Spinal cord (tissue), 10 donors: ENCODE measurements around the gene NR4A2. TPM values are rescaled to one million over a fixed set of nuclear protein-coding genes. Genes with fewer than 3 reads are reported as not detected.

Experiments used
- DNase-seq, 6 donors: peaks; one replicate each; pipeline versions ENCODE4 v3.0.0 to v3.0.0-alpha.2; 2013 to 2015; ENCODE audit warnings: low spot score in 6 of 6, low read depth in 4 of 6
- H3K27ac ChIP-seq: one replicate; pipeline ENCODE4 v1.5.1; 2013; ENCODE audit warnings: low read depth, low read length, control low read depth
- H3K27me3 ChIP-seq: one replicate; pipeline ENCODE4 v1.6.1; 2013; ENCODE audit warnings: low read length; ENCODE audit not compliant: control insufficient read depth, insufficient read depth
- H3K36me3 ChIP-seq: one replicate; pipeline ENCODE4 v1.6.1; 2013; ENCODE audit warnings: low read length; ENCODE audit not compliant: control insufficient read depth, insufficient read depth
- H3K4me1 ChIP-seq: one replicate; pipeline ENCODE4 v1.6.1; 2013; ENCODE audit warnings: low read length; ENCODE audit not compliant: control insufficient read depth, insufficient read depth
- H3K4me3 ChIP-seq: one replicate; pipeline ENCODE4 v1.5.1; 2013; ENCODE audit warnings: low read depth, low read length, control low read depth
- H3K9me3 ChIP-seq: one replicate; pipeline ENCODE4 v1.6.1; 2013; ENCODE audit warnings: low read length; ENCODE audit not compliant: control insufficient read depth, insufficient read depth
- whole genome bisulfite sequencing: methylation state at CpG from one replicate; pipeline ENCODE4 v1.1.5; 2013; ENCODE audit warnings: missing lambda C conversion rate; ENCODE audit not compliant: insufficient coverage; 5-methylcytosine and 5-hydroxymethylcytosine counted together
- polyA plus RNA-seq, 2 donors: library from polyadenylated mRNA; unstranded; fragments of 120-200 nt; gene quantifications; one replicate each; pipeline ENCODE4 v1.2.1, GENCODE V29; 2013; ENCODE audit not compliant: insufficient read length in 2 of 2
- total RNA-seq, 2 donors: library from RNA; depleted of rRNA in 1 of 2; stranded (reverse); fragments of 120-200 nt in 1 of 2; fragments of >200 nt in 1 of 2; gene quantifications; one replicate each; pipeline versions ENCODE4 v1.2.3 to v1.2.4, GENCODE V29; 2013 to 2014
- donor health status: healthy.

NR4A2 gene
- total and polyA plus RNA-seq, 4 donors: 4.0 to 7.6 (median 5.8) TPM

GRCh38 chr2:156331572-156332283, 793 bp downstream of the NR4A2 start:
- peak in 2 of 6 donors; percentile 39 to 72 for DNase-seq
- Histone ChIP-seq H3K27me3 (peaks cover 88% of the 10 kb centered on the region), H3K27ac (peak overlapping the region; percentile 99), H3K9me3 (no peaks in the 10 kb centered on the region), H3K4me3 (peak overlapping the region; percentile 91), H3K4me1 (peaks cover 49% of the 10 kb centered on the region), H3K36me3 (no peaks in the 10 kb centered on the region)
- 2% methylated on average over 18 of the region's 18 CpGs for WGBS

- Histone ChIP-seq H3K36me3 (no peaks in the 10 kb centered on the region), H3K4me1 (peaks cover 49% of the 10 kb centered on the region), H3K27ac (no peak overlapping the region), H3K27me3 (peaks cover 98% of the 10 kb centered on the region), H3K4me3 (peak overlapping the region; percentile 91), H3K9me3 (no peaks in the 10 kb centered on the region)
- WGBS: 10% methylated on average over 20 of the region's 23 CpGs
- no peak for DNase-seq
Measured at GRCh38 chr2:156329927-156330726, 2.4 kb downstream of the NR4A2 start.

GRCh38 chr2:156329031-156329926, 3.2 kb downstream of the NR4A2 start:
- Histone ChIP-seq H3K9me3 (no peaks in the 10 kb centered on the region), H3K27ac (no peak overlapping the region), H3K27me3 (peaks cover 99% of the 10 kb centered on the region), H3K36me3 (no peaks in the 10 kb centered on the region), H3K4me1 (peaks cover 45% of the 10 kb centered on the region), H3K4me3 (peak overlapping the region; percentile 21)
- no peak for DNase-seq
- 3% methylated on average over 64 of the region's 64 CpGs for WGBS

- Histone ChIP-seq H3K27me3 (peaks cover 98% of the 10 kb centered on the region), H3K4me1 (peaks cover 33% of the 10 kb centered on the region), H3K4me3 (no peak overlapping the region), H3K9me3 (no peaks in the 10 kb centered on the region), H3K36me3 (no peaks in the 10 kb centered on the region), H3K27ac (no peak overlapping the region)
- 38% methylated on average over 33 of the region's 38 CpGs for WGBS
- peak in 1 of 6 donors; percentile 42 for DNase-seq
Measured at GRCh38 chr2:156327835-156328695, 4.5 kb downstream of the NR4A2 start.

GRCh38 chr2:156326526-156327095, 5.9 kb downstream of the NR4A2 start:
- WGBS: 33% methylated on average over 6 of the region's 12 CpGs
- Histone ChIP-seq H3K4me3 (no peak overlapping the region), H3K27ac (no peak overlapping the region), H3K9me3 (no peaks in the 10 kb centered on the region), H3K4me1 (peaks cover 30% of the 10 kb centered on the region), H3K36me3 (no peaks in the 10 kb centered on the region), H3K27me3 (peaks cover 98% of the 10 kb centered on the region)
- peak in 1 of 6 donors; percentile 47 for DNase-seq

GRCh38 chr2:156325688-156326525, 6.6 kb downstream of the NR4A2 start:
- no peak overlapping the region for H3K4me3 ChIP-seq
- peaks cover 98% of the 10 kb centered on the region for H3K27me3 ChIP-seq
- no peak overlapping the region for H3K27ac ChIP-seq
- peak in 1 of 6 donors; percentile 43 for DNase-seq
- H3K4me1 ChIP-seq: peaks cover 36% of the 10 kb centered on the region
- WGBS: 33% methylated on average over 10 of the region's 12 CpGs
- no peaks in the 10 kb centered on the region for H3K9me3 ChIP-seq
- H3K36me3 ChIP-seq: no peaks in the 10 kb centered on the region

GRCh38 chr2:156323754-156324153, 8.8 kb downstream of the NR4A2 start:
- DNase-seq: no peak
- H3K27me3 ChIP-seq: peaks cover 97% of the 10 kb centered on the region
- no peaks in the 10 kb centered on the region for H3K36me3 ChIP-seq
- H3K4me3 ChIP-seq: no peak overlapping the region
- 60% methylated on average over 2 of the region's 2 CpGs for whole genome bisulfite sequencing
- H3K9me3 ChIP-seq: no peaks in the 10 kb centered on the region
- H3K4me1 ChIP-seq: peaks cover 36% of the 10 kb centered on the region
- no peak overlapping the region for H3K27ac ChIP-seq

GRCh38 chr2:156322686-156323231, 9.8 kb downstream of the NR4A2 start:
- no peak for DNase-seq
- WGBS: 1% methylated on average over 25 of the region's 26 CpGs
- no peak overlapping the region for H3K4me3 ChIP-seq

More at GRCh38 chr2:156322686-156323231, 9.8 kb downstream of the NR4A2 start:
- Histone ChIP-seq H3K4me1 (peaks cover 30% of the 10 kb centered on the region), H3K27ac (no peak overlapping the region), H3K27me3 (peaks cover 95% of the 10 kb centered on the region), H3K36me3 (no peaks in the 10 kb centered on the region), H3K9me3 (no peaks in the 10 kb centered on the region)
